GM23338 (cell line): ENCODE measurements around the gene PAEP. TPM values are rescaled to one million over a fixed set of nuclear protein-coding genes. Genes with fewer than 3 reads are reported as not detected.

Experiments
- ATAC-seq: fragments of 200-7000 bp; cut with Tn5 transposase; 3 replicates; pipeline ENCODE4 v1.9.1; 2020
- DNase-seq: peaks from one replicate; pipeline ENCODE4 v3.0.0-alpha.2; 2015; ENCODE audit warnings: low spot score
- H2AFZ ChIP-seq: fragments of 200-600 bp; sonication (generic); 2 replicates; pipeline ENCODE4 v1.8.0; 2016; ENCODE audit warnings: antibody characterized with exemption, mild to moderate bottlenecking, moderate library complexity
- H3F3A ChIP-seq: fragments of 200-600 bp; sonication (generic); replicated peaks from 2 replicates; pipeline ENCODE4 v1.8.0; 2017; ENCODE audit warnings: antibody characterized with exemption, mixed run types, low read depth
- H3K27ac ChIP-seq: fragments of 200-600 bp; sonication (generic); 2 replicates; pipeline ENCODE4 v1.6.1; 2016; ENCODE audit warnings: low read depth
- H3K27me3 ChIP-seq: fragments of 200-600 bp; sonication (generic); 2 replicates; pipeline ENCODE4 v1.8.0; 2016; ENCODE audit warnings: mild to moderate bottlenecking, mixed run types, moderate library complexity; ENCODE audit not compliant: insufficient read depth
- H3K36me3 ChIP-seq: fragments of 200-600 bp; sonication (generic); 2 replicates; pipeline ENCODE4 v1.8.0; 2016; ENCODE audit warnings: mild to moderate bottlenecking; ENCODE audit not compliant: insufficient read depth
- H3K4me1 ChIP-seq: fragments of 200-600 bp; sonication (generic); 2 replicates; pipeline ENCODE4 v1.8.0; 2016; ENCODE audit warnings: mild to moderate bottlenecking, moderate library complexity; ENCODE audit not compliant: insufficient read depth
- H3K4me2 ChIP-seq: fragments of 200-600 bp; sonication (generic); 2 replicates; pipeline ENCODE4 v1.7.1; 2017; ENCODE audit warnings: mixed run types
- H3K4me3 ChIP-seq: fragments of 200-600 bp; sonication (generic); 2 replicates; pipeline ENCODE4 v1.6.1; 2016; ENCODE audit warnings: mixed run types
- H3K79me2 ChIP-seq: fragments of 200-600 bp; sonication (generic); replicated peaks from 2 replicates; pipeline ENCODE4 v1.8.0; 2017; ENCODE audit warnings: mild to moderate bottlenecking; ENCODE audit not compliant: insufficient read depth
- H3K9me2 ChIP-seq: fragments of 200-600 bp; sonication (generic); 2 replicates; pipeline ENCODE4 v1.8.0; 2017; ENCODE audit not compliant: insufficient read depth
- H4K20me1 ChIP-seq: fragments of 200-600 bp; sonication (generic); replicated peaks from 2 replicates; pipeline ENCODE4 v1.8.0; 2017; ENCODE audit warnings: mild to moderate bottlenecking; ENCODE audit not compliant: insufficient read depth
- H3K27ac Mint-ChIP-seq: 2 replicates; pipeline ENCODE4 v1.8.0; 2020; ENCODE audit warnings: inconsistent platforms, mild to moderate bottlenecking, moderate library complexity, mixed read lengths
- H3K27me3 Mint-ChIP-seq: 3 replicates; pipeline ENCODE4 v1.8.0; 2022; ENCODE audit warnings: low read depth, mild to moderate bottlenecking, moderate library complexity, mixed read lengths, inconsistent platforms; ENCODE audit not compliant: insufficient read depth, poor library complexity
- H3K36me3 Mint-ChIP-seq: 3 replicates; pipeline ENCODE4 v1.8.0; 2021; ENCODE audit warnings: low read depth, mild to moderate bottlenecking, inconsistent platforms, moderate library complexity, mixed read lengths
- H3K4me1 Mint-ChIP-seq: 3 replicates; pipeline ENCODE4 v1.8.0; 2020; ENCODE audit warnings: mild to moderate bottlenecking, inconsistent platforms, mixed read lengths
- H3K4me3 Mint-ChIP-seq: 3 replicates; pipeline ENCODE4 v1.8.0; 2021; ENCODE audit warnings: moderate library complexity, mild to moderate bottlenecking, inconsistent platforms, mixed read lengths
- H3K9me3 Mint-ChIP-seq: 3 replicates; pipeline ENCODE4 v1.8.0; 2020; ENCODE audit warnings: moderate library complexity, mild to moderate bottlenecking, inconsistent platforms, mixed read lengths
- CTCF ChIP-seq, 2 experiments: fragments of 200-600 bp in 1 of 2; sonication (generic) in 1 of 2; conservative IDR thresholded peaks; 2 replicates each; pipeline versions ENCODE4 v1.5.1 to v1.6.1; 2016 to 2017; ENCODE audit warnings: antibody characterized with exemption in 2 of 2, low read depth in 2 of 2, mild to moderate bottlenecking in 2 of 2, moderate library complexity in 1 of 2
- ETS1 ChIP-seq: IDR thresholded peaks from 2 replicates; pipeline ENCODE4 v1.6.1; 2016; ENCODE audit warnings: antibody characterized with exemption
- EZH2 ChIP-seq: fragments of 200-600 bp; sonication (generic); IDR thresholded peaks from one replicate; pipeline ENCODE4 v1.8.0; 2017; ENCODE audit warnings: antibody characterized with exemption, mild to moderate bottlenecking, low read depth; ENCODE audit not compliant: unreplicated experiment
- EZH2phosphoT487 ChIP-seq: fragments of 200-600 bp; sonication (generic); IDR thresholded peaks from one replicate; pipeline ENCODE4 v1.8.1; 2018; ENCODE audit warnings: antibody characterized with exemption; ENCODE audit not compliant: unreplicated experiment
- JUNB ChIP-seq: IDR thresholded peaks from one replicate; pipeline ENCODE4 v1.6.1; 2016; ENCODE audit warnings: antibody characterized with exemption; ENCODE audit not compliant: unreplicated experiment
- POLR2AphosphoS5 ChIP-seq: IDR thresholded peaks from 2 replicates; pipeline ENCODE4 v1.6.1; 2016; ENCODE audit warnings: antibody characterized with exemption, low read depth
- STAT1 ChIP-seq: IDR thresholded peaks from one replicate; pipeline ENCODE4 v1.6.1; 2016; ENCODE audit warnings: antibody characterized with exemption; ENCODE audit not compliant: unreplicated experiment
- ZNF114 ChIP-seq: fragments of 250-450 bp; sonication (Bioruptor Pico); IDR thresholded peaks from 2 replicates; pipeline ENCODE4 v1.5.0; 2020; ENCODE audit warnings: mild to moderate bottlenecking, moderate library complexity
- ZNF462 ChIP-seq: fragments of 250-450 bp; sonication (Bioruptor Pico); IDR thresholded peaks from 2 replicates; pipeline ENCODE4 v1.5.0; 2020; ENCODE audit warnings: mild to moderate bottlenecking, moderate library complexity
- polyA plus RNA-seq: library from polyadenylated mRNA; unstranded; fragments of >200 nt; fragmentation: Nextera tagmentation; extraction: Ambion mirVana; gene quantifications from 2 replicates; pipeline ENCODE4 v1.2.1, GENCODE V29; 2016
- total RNA-seq: library from RNA; depleted of rRNA; stranded (reverse); fragments of >200 nt; shearing (Covaris generic); gene quantifications from 2 replicates; pipeline ENCODE4 v1.2.3, GENCODE V29; 2014
- TF ChIP-seq, protein P1 (sequence below): IDR thresholded peaks from one replicate; pipeline ENCODE4 v1.6.1; 2018; ENCODE audit warnings: antibody characterized with exemption; ENCODE audit not compliant: unreplicated experiment

The PAEP gene
- total and polyA plus RNA-seq, 2 experiments from 2014 or later = not detected

DNA sequence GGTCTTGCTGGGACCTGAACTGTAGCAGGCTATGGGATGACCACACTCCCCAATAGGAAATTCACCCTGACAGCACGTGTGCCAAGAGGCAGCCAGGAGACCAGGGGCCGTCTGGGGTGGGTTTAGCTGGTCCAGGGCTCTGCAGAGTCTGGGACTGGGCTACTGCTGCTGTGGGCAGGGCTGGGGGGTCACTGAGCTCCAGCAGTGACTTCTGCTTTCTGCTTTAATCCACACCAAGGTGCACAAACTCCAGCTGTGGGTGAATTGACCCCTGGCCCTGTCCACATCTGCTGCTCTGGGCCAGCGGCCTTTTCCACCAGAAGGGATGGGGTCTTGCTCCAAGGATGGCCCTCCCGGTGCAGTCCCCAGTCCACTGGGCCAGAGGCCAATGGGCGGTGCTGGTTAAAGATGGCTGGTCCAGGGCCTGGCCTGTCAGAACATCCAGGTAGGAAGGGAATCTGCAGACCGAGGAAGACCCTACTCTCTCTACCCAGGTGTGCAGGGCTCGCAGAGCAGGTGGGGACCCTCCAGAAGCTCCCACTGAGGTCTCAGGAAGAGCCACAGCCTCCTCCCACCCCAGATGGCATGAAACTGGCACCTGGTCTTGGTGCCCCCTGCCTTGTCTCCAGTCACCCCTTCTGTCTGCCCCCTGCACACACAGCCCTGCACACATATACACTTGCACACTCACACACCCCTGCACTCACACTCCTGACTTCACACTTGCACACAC lies 49.8 kb downstream of the PAEP start (continued):
- TF ChIP-seq JUNB (no peak), ZNF114 (no peak), EZH2 (no peak)
- TF ChIP-seq, protein P1, sequence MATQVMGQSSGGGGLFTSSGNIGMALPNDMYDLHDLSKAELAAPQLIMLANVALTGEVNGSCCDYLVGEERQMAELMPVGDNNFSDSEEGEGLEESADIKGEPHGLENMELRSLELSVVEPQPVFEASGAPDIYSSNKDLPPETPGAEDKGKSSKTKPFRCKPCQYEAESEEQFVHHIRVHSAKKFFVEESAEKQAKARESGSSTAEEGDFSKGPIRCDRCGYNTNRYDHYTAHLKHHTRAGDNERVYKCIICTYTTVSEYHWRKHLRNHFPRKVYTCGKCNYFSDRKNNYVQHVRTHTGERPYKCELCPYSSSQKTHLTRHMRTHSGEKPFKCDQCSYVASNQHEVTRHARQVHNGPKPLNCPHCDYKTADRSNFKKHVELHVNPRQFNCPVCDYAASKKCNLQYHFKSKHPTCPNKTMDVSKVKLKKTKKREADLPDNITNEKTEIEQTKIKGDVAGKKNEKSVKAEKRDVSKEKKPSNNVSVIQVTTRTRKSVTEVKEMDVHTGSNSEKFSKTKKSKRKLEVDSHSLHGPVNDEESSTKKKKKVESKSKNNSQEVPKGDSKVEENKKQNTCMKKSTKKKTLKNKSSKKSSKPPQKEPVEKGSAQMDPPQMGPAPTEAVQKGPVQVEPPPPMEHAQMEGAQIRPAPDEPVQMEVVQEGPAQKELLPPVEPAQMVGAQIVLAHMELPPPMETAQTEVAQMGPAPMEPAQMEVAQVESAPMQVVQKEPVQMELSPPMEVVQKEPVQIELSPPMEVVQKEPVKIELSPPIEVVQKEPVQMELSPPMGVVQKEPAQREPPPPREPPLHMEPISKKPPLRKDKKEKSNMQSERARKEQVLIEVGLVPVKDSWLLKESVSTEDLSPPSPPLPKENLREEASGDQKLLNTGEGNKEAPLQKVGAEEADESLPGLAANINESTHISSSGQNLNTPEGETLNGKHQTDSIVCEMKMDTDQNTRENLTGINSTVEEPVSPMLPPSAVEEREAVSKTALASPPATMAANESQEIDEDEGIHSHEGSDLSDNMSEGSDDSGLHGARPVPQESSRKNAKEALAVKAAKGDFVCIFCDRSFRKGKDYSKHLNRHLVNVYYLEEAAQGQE = no peak

DNA sequence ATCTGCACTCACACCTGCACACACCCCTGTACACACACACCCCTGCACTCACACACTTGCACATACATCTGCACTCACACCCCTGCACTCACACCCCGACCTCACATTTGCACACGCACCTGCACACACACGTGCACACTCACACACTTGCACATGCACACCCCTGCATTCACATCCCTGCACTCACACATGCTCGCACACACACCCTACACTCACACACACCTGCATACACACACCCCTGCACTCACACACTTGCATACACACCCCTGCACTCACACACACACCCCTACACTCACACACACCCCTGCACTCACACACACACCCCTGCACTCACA lies 50.3 kb downstream of the PAEP start:
- no peak overlapping the region for H3K4me3 Mint-ChIP-seq
- ATAC-seq (no peak), DNase-seq (no peak)
- Histone ChIP-seq H3K79me2 (no peaks in the 10 kb centered on the region), H3K27me3 (no peaks in the 10 kb centered on the region), H3K4me2 (no peak overlapping the region), H3K36me3 (no peaks in the 10 kb centered on the region), H3F3A (no peaks in the 10 kb centered on the region), H4K20me1 (no peaks in the 10 kb centered on the region), H2AFZ (no peak overlapping the region), H3K9me2 (no peaks in the 10 kb centered on the region), H3K4me1 (no peaks in the 10 kb centered on the region), H3K4me3 (no peak overlapping the region), H3K27ac (no peak overlapping the region)
- H3K27ac Mint-ChIP-seq = no peak overlapping the region; the same call in 1 of the 2 replicates
- no peaks in the 10 kb centered on the region for H3K4me1 Mint-ChIP-seq
- H3K27me3 Mint-ChIP-seq = peaks cover 4% of the 10 kb centered on the region
- H3K36me3 Mint-ChIP-seq = peaks cover 17% of the 10 kb centered on the region
- peaks cover 27% of the 10 kb centered on the region for H3K9me3 Mint-ChIP-seq
- TF ChIP-seq EZH2phosphoT487 = no peak
- no peak for TF ChIP-seq POLR2AphosphoS5
- TF ChIP-seq ZNF462 (CRISPR knock-in tag) = no peak
- no peak for TF ChIP-seq JUNB
- no peak for TF ChIP-seq ETS1
- no peak for TF ChIP-seq STAT1
- TF ChIP-seq CTCF (conservative IDR thresholded peaks at IDR 0.05; ENCODE audit: low read depth in 2 of 2) = no peak
